T follicular helper cell (primary cell): ENCODE measurements around the gene P2RY14.

Experiments
- DNase-seq: peaks from one replicate; pipeline ENCODE4 v3.0.0-alpha.2; 2020; ENCODE audit warnings: low read depth
- total RNA-seq, 2 experiments: gene quantifications; one replicate each; lab custom pipeline; 2026; lab: John Stamatoyannopoulos, UW

Gene P2RY14
- 1.4 to 4.1 reads per million in 2 experiments for total RNA-seq

- DNase-seq, result no peak
Measured at GRCh38 chr3:151278230-151278629, at the start of gene P2RY14. P2RY14 (minus strand) TSS chr3:151278542; CDS start chr3:151214316, 64,226 bp downstream.

GRCh38 chr3:151327571-151328198 is 49.3 kb upstream of the P2RY14 start:
- no peak for DNase-seq

GRCh38 chr3:151322511-151322910 is 44.2 kb upstream of the P2RY14 start:
- no peak for DNase-seq

- DNase-seq, result no peak
Measured at GRCh38 chr3:151321526-151321925, 43.2 kb upstream of the P2RY14 start.

- no peak for DNase-seq
Measured at GRCh38 chr3:151320131-151320530, 41.8 kb upstream of the P2RY14 start.

GRCh38 chr3:151319628-151320027 is 41.3 kb upstream of the P2RY14 start:
- no peak for DNase-seq

- DNase-seq, result no peak
Measured at GRCh38 chr3:151318991-151319390, 40.6 kb upstream of the P2RY14 start.

GRCh38 chr3:151318313-151318712 is 40.0 kb upstream of the P2RY14 start:
- DNase-seq, result no peak

GRCh38 chr3:151316267-151316991 is 38.1 kb upstream of the P2RY14 start, which contains the start of gene GPR87:
GPR87 (minus strand) TSS chr3:151316820; CDS start chr3:151300100, 16,720 bp downstream.
- no peak for DNase-seq

GRCh38 chr3:151315846-151316245 is 37.5 kb upstream of the P2RY14 start:
- no peak for DNase-seq

GRCh38 chr3:151315136-151315535 is 36.8 kb upstream of the P2RY14 start:
- no peak for DNase-seq

- no peak for DNase-seq
Measured at GRCh38 chr3:151314593-151314992, 36.3 kb upstream of the P2RY14 start.

GRCh38 chr3:151314137-151314536 is 35.8 kb upstream of the P2RY14 start:
- DNase-seq, result no peak

GRCh38 chr3:151312972-151313371 is 34.6 kb upstream of the P2RY14 start:
- DNase-seq, result no peak

GRCh38 chr3:151309566-151309965 is 31.2 kb upstream of the P2RY14 start:
- no peak for DNase-seq

GRCh38 chr3:151307583-151308488 is 29.5 kb upstream of the P2RY14 start:
- DNase-seq, result no peak

- DNase-seq, result no peak
Measured at GRCh38 chr3:151307131-151307530, 28.8 kb upstream of the P2RY14 start.

GRCh38 chr3:151306168-151306810 is 27.9 kb upstream of the P2RY14 start:
- DNase-seq, result no peak

GRCh38 chr3:151305775-151306151 is 27.4 kb upstream of the P2RY14 start:
- no peak for DNase-seq

- no peak for DNase-seq
Measured at GRCh38 chr3:151305060-151305774, 26.9 kb upstream of the P2RY14 start.

- no peak for DNase-seq
Measured at GRCh38 chr3:151303751-151304150, 25.4 kb upstream of the P2RY14 start.
